ENCODE data around the gene YRDC. TPM values are rescaled to one million over a fixed set of nuclear protein-coding genes. Genes with fewer than 3 reads are reported as not detected.
"Not testable (repeated sequence)": the region's sequence is repeated elsewhere in the genome, so short reads cannot be mapped to it uniquely, and the experiment has no call there.

Gene YRDC
- total RNA-seq, 3 donors from 2014 or later: 178 to 187 (median 178) TPM

DNA sequence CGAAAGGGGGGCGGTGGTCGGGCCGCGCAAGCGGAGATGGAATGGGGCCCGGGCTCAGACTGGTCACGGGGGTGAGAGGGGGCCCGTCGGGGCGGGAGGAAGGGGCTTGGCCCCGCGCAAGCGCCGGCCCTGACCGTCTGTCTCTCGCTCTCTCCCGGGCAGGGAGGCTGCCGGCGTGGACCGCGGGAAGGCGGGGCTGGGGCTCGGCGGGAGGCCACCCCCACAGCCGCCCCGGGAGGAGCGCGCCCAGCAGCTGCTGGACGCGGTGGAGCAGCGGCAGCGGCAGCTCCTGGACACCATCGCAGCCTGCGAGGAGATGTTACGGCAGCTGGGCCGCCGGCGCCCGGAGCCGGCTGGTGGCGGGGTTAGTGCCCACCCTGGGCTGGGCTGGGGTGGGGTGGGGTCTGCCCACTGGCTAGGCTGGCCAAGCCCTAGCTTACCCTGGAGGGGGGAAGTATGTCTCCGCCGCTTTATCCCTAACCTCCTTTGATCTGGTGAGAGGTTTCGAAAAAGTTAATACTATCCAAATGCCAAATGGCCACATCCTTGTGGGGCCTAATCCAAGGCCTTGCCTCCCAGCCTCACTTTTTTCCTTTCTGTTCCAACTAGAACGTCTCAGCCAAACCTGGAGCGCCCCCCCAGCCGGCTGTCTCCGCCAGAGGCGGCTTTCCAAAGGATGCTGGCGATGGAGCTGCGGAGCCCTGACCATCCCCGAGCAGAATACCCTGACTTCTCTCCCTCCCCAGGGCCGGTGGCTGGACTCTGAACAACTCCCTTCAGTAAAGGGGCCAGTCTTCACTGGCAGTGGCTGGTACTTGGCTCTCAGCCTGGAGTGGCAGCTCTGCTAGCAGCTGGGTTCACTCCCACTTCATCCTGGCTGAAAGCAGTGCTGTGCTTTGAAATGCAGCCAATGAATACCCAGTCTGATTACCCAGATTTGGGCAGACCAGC, 636 bp upstream of the YRDC start:
- Mint-ChIP-seq H3K36me3 (ENCODE audit: insufficient read depth) (peaks cover 18% of the 10 kb centered on the region), H3K27me3 (ENCODE audit: low read depth) (no peaks in the 10 kb centered on the region), H3K4me1 (ENCODE audit: low read depth) (peaks cover 31% of the 10 kb centered on the region), H3K9me3 (no peaks in the 10 kb centered on the region), H3K4me3 (peak overlapping the region; percentile 95)
- ATAC-seq (peak; percentile 46 to 47), DNase-seq (peak; percentile 14)

- H3K27me3 Mint-ChIP-seq (ENCODE audit: low read depth): no peaks in the 10 kb centered on the region
- no peaks in the 10 kb centered on the region for H3K9me3 Mint-ChIP-seq
- peaks cover 29% of the 10 kb centered on the region for H3K36me3 Mint-ChIP-seq (ENCODE audit: insufficient read depth)
- ATAC-seq (no peak), DNase-seq (no peak)
- peak overlapping the region; percentile 90 for H3K4me3 Mint-ChIP-seq
- peaks cover 31% of the 10 kb centered on the region for H3K4me1 Mint-ChIP-seq (ENCODE audit: low read depth)
Measured at GRCh38 chr1:37807220-37807554, 821 bp downstream of the YRDC start.

- ATAC-seq (no peak), DNase-seq (no peak)
- H3K4me3 Mint-ChIP-seq: no peak overlapping the region
- no peaks in the 10 kb centered on the region for H3K27me3 Mint-ChIP-seq (ENCODE audit: low read depth)
- H3K9me3 Mint-ChIP-seq: no peaks in the 10 kb centered on the region
- H3K36me3 Mint-ChIP-seq (ENCODE audit: insufficient read depth): peaks cover 52% of the 10 kb centered on the region
- peaks cover 15% of the 10 kb centered on the region for H3K4me1 Mint-ChIP-seq (ENCODE audit: low read depth)
Measured at GRCh38 chr1:37802439-37802838, 5.6 kb downstream of the YRDC start.

DNA sequence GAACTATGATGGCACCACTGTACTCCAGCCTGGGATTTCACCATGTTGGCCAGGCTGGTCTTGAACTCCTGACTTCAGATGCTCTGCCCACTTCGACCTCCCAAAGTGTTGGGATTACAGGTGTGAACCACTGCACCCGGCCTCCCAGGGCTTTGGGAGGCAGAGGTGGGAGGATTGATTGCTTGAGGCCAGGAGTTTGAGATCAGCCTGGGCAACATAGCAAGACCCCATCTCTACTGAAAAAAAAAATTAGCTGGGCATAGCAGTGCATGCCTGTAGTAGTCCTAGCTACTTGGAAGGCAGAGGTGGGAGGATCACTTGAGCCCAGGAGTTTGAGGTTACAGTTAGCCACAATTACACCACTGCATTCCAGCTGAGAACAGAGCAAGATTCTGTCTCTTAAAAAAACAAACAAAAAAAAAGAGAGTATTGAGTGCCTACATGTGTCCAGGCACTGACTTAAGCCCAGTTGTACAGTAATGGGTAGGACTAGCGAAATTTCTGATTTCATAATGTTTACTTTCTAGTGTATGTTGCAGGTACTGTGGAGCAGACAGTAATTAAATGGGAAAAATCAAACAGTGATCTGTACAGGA, 10.2 kb downstream of the YRDC start:
- ATAC-seq: no peak
- Mint-ChIP-seq H3K4me3 (no peak overlapping the region), H3K9me3 (no peaks in the 10 kb centered on the region), H3K36me3 (ENCODE audit: insufficient read depth) (peaks cover 29% of the 10 kb centered on the region), H3K27me3 (ENCODE audit: low read depth) (peaks cover 9% of the 10 kb centered on the region), H3K4me1 (ENCODE audit: low read depth) (peaks cover 12% of the 10 kb centered on the region)
- DNase-seq: no peak

- H3K36me3 Mint-ChIP-seq (ENCODE audit: insufficient read depth): peaks cover 17% of the 10 kb centered on the region
- H3K9me3 Mint-ChIP-seq: no peaks in the 10 kb centered on the region
- H3K4me1 Mint-ChIP-seq (ENCODE audit: low read depth): peaks cover 12% of the 10 kb centered on the region
- DNase-seq: no peak
- no peak for ATAC-seq
- peaks cover 29% of the 10 kb centered on the region for H3K27me3 Mint-ChIP-seq (ENCODE audit: low read depth)
- peak overlapping the region; percentile 76 for H3K4me3 Mint-ChIP-seq
Measured at GRCh38 chr1:37795340-37796125, 12.5 kb downstream of the YRDC start.

DNA sequence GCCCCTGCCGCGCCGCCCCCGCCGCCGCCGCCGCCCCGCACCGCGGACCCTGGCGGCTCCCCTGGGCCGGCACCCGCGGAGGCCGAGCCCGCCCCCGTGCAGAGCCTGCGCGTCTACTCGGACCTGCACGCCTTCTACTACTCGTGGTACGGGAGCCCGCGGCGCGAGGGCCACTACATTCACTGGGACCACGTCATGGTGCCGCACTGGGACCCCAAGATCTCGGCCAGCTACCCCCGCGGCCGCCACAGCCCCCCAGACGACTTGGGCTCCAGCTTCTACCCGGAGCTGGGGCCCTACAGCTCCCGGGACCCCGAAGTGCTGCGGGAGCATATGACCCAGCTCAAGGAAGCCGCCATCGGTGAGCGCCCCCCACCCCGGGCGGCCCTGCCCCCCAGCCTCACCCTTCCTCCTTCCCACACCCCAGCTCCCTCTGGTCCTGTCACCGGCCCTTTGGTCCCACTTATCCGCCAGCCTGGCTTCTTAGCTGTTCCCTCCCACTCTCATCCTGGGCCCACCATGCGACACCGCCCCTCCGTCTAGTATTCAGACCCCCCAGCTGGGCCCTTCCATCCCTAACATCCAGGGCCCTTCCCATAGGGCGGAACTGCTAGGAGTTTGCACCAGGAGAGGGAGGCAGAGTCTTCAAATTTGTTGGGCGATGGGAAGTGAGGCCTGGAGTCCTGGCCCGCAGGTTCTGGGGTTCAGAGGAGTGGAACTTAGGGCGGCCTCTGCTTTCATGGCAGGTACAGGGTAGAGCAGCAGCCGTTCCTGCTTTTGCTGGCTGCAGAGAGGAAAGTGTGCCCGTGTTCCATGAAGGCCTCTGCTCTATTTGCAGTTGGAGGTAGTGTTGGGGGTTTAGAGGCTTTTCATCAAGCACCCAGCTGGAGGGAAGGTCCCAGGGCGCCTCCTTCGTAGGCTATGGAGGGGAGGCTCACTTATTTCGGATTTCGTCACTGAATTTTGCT, 13.4 kb downstream of the YRDC start:
- ATAC-seq: peak; percentile 38 to 56
- peaks cover 12% of the 10 kb centered on the region for H3K4me1 Mint-ChIP-seq (ENCODE audit: low read depth)
- peak overlapping the region; percentile 76 for H3K4me3 Mint-ChIP-seq
- no peak for DNase-seq
- peaks cover 32% of the 10 kb centered on the region for H3K27me3 Mint-ChIP-seq (ENCODE audit: low read depth)
- H3K36me3 Mint-ChIP-seq (ENCODE audit: insufficient read depth): peaks cover 10% of the 10 kb centered on the region
- no peaks in the 10 kb centered on the region for H3K9me3 Mint-ChIP-seq

- H3K27me3 Mint-ChIP-seq (ENCODE audit: low read depth): peaks cover 32% of the 10 kb centered on the region
- H3K4me1 Mint-ChIP-seq (ENCODE audit: low read depth): peaks cover 12% of the 10 kb centered on the region
- peak within 1 kb of the TSS; percentile 76 for H3K4me3 Mint-ChIP-seq
- H3K9me3 Mint-ChIP-seq: no peaks in the 10 kb centered on the region
- H3K36me3 Mint-ChIP-seq (ENCODE audit: insufficient read depth): peaks cover 5% of the 10 kb centered on the region
- DNase-seq: no peak
- peak; percentile 80 to 83 for ATAC-seq
Measured at GRCh38 chr1:37793773-37794371, 14.1 kb downstream of the YRDC start, which contains the start of gene MANEAL. MANEAL (plus strand) TSS chr1:37793847; CDS start chr1:37794183, 336 bp downstream.

DNA sequence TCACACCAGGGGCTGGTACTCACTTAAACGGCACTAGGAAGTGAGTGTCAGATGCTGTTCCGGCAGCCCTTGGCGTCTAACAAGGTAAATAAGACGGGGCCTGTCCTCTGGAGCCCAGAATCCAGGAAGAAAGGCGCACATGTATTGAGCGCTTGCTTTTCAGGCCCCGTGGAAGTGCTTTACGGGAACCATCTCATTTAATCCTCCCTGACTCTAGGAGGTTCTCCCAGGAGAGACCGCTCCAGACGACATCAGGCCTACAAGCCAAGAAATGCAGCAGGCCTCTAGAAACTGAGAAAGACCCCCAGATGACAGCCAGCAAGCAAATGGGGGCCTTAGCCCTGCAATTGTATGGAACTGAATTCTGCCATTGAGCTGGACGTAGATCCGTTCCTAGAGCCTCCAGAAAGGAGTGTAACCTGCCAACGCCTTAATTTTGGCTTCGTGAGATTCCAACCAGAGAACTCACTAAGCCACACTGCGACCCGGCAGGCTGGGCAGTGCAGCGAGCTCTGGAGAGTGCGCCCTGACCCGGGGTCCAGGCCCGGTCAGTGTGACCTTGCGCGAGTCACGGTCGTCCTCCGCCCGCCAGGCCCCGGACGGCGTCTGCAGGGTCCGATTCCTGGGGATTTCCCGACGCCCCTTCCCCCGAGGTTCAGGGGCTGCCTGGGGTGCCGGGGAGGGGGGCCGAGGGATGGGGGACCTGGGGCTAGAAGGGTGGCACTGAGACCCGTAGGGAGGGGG, 14.9 kb downstream of the YRDC start:
- no peak for DNase-seq
- peaks cover 12% of the 10 kb centered on the region for H3K4me1 Mint-ChIP-seq (ENCODE audit: low read depth)
- peaks cover 2% of the 10 kb centered on the region for H3K36me3 Mint-ChIP-seq (ENCODE audit: insufficient read depth)
- peaks cover 34% of the 10 kb centered on the region for H3K27me3 Mint-ChIP-seq (ENCODE audit: low read depth)
- H3K9me3 Mint-ChIP-seq: no peaks in the 10 kb centered on the region
- no peak for ATAC-seq
- H3K4me3 Mint-ChIP-seq: peak overlapping the region; percentile 51

DNA sequence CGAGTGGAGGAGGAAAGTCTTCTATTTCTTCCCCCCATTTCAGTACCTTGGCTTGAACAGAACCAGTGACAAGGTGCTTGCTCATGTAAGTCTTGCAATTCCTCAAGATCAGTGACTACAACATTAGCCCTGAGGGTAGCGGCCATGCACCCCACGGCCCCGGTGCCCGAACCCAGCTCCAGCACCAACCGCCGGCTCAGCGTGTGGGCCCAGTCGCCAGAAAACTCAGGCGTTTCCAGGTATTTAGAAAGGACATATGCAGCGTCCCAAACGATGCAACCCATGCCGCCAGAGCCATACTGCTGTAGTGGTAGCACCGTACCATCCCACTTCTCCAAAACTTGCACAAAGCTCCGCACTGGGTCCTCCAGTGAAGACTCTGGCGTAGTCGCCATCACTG, 25.5 kb downstream of the YRDC start:
- Mint-ChIP-seq H3K9me3 (no peaks in the 10 kb centered on the region), H3K36me3 (ENCODE audit: insufficient read depth) (no peaks in the 10 kb centered on the region), H3K4me1 (ENCODE audit: low read depth) (peaks cover under 1% of the 10 kb centered on the region), H3K27me3 (ENCODE audit: low read depth) (peaks cover 12% of the 10 kb centered on the region), H3K4me3 (no peak overlapping the region)
- DNase-seq: no peak
- ATAC-seq: no peak

DNA sequence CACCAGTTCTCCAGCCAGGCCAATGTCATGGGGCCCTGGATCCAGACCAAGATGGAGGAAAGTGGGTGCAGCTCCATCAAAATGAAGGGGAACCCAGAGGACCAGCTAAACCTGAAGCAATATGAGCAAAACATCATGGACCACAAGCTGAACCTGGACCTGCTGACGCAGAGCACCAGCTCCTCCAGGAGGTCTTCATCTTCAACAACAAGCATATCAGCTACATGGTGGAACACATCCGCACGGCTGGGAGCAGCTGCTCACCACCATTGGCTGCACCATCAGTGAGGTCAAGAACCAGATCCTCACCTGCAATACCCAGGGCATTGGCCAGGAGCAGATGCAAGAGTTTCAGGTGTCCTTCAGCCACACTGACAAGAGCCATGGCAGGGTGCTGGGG, 29.4 kb downstream of the YRDC start:
- Mint-ChIP-seq H3K4me3 (no peak overlapping the region), H3K27me3 (ENCODE audit: low read depth) (peaks cover 4% of the 10 kb centered on the region), H3K4me1 (ENCODE audit: low read depth) (peaks cover 6% of the 10 kb centered on the region), H3K36me3 (ENCODE audit: insufficient read depth) (no peaks in the 10 kb centered on the region), H3K9me3 (no peaks in the 10 kb centered on the region)
- DNase-seq (no peak), ATAC-seq (no peak)

GRCh38 chr1:37776946-37777516, 31.0 kb downstream of the YRDC start:
- no peaks in the 10 kb centered on the region for H3K9me3 Mint-ChIP-seq
- ATAC-seq: peak; percentile 51 to 67
- peaks cover 6% of the 10 kb centered on the region for H3K4me1 Mint-ChIP-seq (ENCODE audit: low read depth)

DNA sequence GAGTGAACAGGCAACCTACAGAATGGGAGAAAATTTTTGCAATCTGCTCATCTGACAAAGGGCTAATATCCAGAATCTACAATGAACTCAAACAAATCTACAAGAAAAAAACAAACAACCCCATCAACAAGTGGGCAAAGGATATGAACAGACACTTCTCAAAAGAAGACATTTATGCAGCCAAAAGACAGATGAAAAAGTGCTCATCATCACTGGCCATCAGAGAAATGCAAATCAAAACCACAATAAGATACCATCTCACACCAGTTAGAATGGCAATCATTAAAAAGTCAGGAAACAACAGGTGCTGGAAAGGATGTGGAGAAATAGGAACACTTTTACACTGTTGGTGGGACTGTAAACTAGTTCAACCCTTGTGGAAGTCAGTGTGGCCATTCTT, 36.6 kb downstream of the YRDC start:
- peaks cover 50% of the 10 kb centered on the region for H3K27me3 Mint-ChIP-seq (ENCODE audit: low read depth)
- not testable (repeated sequence) for H3K9me3 Mint-ChIP-seq; H3K4me1 Mint-ChIP-seq (ENCODE audit: low read depth); DNase-seq; H3K36me3 Mint-ChIP-seq (ENCODE audit: insufficient read depth); H3K4me3 Mint-ChIP-seq; ATAC-seq

More at GRCh38 chr1:37776946-37777516, 31.0 kb downstream of the YRDC start:
- Mint-ChIP-seq H3K27me3 (ENCODE audit: low read depth) (peaks cover 11% of the 10 kb centered on the region), H3K4me3 (no peak overlapping the region), H3K36me3 (ENCODE audit: insufficient read depth) (no peaks in the 10 kb centered on the region)
- DNase-seq: no peak

All from activated T-cell treated with anti-CD3 and anti-CD28 coated beads, Interleukin-2, amount 50 U/mL, for 4 hours (primary cell).